Esophagus squamous epithelium (tissue), 4 donors: Measurements from ENCODE around the gene ADGRV1.

Source experiments
- CTCF ChIP-seq, 6 experiments: fragments of 450-650 bp in 4 of 6; fragments of 200-600 bp in 2 of 6; sonication (generic) in 2 of 6; IDR thresholded peaks; one replicate each; pipeline ENCODE4 v1.5.1; 2016 to 2019; ENCODE audit warnings: antibody characterized with exemption in 6 of 6, mild to moderate bottlenecking in 4 of 6, moderate library complexity in 4 of 6
- POLR2A ChIP-seq, 4 donors: fragments of 450-650 bp; IDR thresholded peaks; one replicate each; pipeline ENCODE4 v1.6.1; 2017; ENCODE audit warnings: antibody characterized with exemption in 4 of 4, mild to moderate bottlenecking in 4 of 4, moderate library complexity in 3 of 4

- TF ChIP-seq CTCF (IDR thresholded peaks at IDR 0.05) (no peak), POLR2A (IDR thresholded peaks at IDR 0.05) (no peak)
These were observed 275.2 kb downstream of the ADGRV1 start for GRCh38 chr5:90833753-90834152.
